ENCODE measurements around the gene AIG1.

DNA sequence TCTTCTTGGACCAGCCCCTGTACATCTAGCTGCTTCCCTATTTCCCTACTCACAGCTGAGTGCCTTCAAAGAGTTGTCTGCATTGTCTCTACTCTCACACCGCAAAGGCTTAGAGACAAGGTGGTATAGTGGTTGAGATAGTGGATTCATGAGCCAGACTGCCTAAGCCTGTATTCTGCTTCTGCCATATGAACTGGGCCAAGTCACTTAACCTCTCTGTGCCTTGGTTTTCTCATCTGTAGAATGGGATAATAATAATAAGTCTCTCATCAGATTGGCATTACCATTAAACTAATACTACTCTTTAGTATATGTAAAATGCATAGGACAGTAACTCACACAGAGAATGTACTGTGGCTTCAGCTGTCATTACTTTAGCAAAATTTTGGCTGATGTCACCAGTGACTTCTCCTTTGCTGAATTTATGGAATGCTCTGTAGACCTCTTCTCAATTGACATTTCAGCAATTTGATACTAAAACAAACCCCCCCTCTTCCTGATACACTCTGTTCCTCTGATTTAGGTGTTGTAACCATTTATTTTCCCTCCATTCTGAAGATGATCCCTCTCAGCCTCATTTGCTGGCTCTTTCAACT, 233.7 kb downstream of the AIG1 start:
- no peak for TF ChIP-seq CTCF (conservative IDR thresholded peaks at IDR 0.05; ENCODE audit: low read depth, low read length)
- no peak for TF ChIP-seq EZH2 (IDR thresholded peaks at IDR 0.05; ENCODE audit: borderline replicate concordance, low read depth, low read length, poor library complexity, severe bottlenecking)

All from A673 (cell line).